Neural cell (in vitro differentiated cells): ENCODE data around the gene IREB2. TPM values are rescaled to one million over a fixed set of nuclear protein-coding genes. Genes with fewer than 3 reads are reported as not detected.

Source experiments
- polyA plus RNA-seq: library from polyadenylated mRNA; depleted of rRNA; stranded (reverse); fragments of >200 nt; gene quantifications from 2 replicates; pipeline ENCODE4 v1.2.3, GENCODE V29; 2014

IREB2 gene
- polyA plus RNA-seq, 1 donor from 2014 or later = 45.5 TPM

Other genes starting within 250 kb of the IREB2 start
- 0.04 and 0.32 TPM in 2 replicates for gene ACSBG1, start 203.7 kb upstream of the IREB2 start, polyA plus RNA-seq
- 0.66 TPM in 1 of 2 replicates, not detected in the other for gene DNAJA4, start 173.7 kb upstream of the IREB2 start, polyA plus RNA-seq
- 160 and 170 TPM in 2 replicates for gene SKIC8, start 138.6 kb upstream of the IREB2 start, polyA plus RNA-seq
- gene CRABP1, start 97.9 kb upstream of the IREB2 start, polyA plus RNA-seq = 7.0 and 8.7 TPM in 2 replicates
- not detected in 2 replicates for gene HYKK, start 69.4 kb downstream of the IREB2 start, polyA plus RNA-seq
- 357 and 421 TPM in 2 replicates for gene PSMA4, start 102.2 kb downstream of the IREB2 start, polyA plus RNA-seq
- gene CHRNA5, start 127.3 kb downstream of the IREB2 start, polyA plus RNA-seq = 4.6 and 6.8 TPM in 2 replicates
- 2.4 TPM in 2 replicates for gene CHRNA3, start 182.8 kb downstream of the IREB2 start, polyA plus RNA-seq
- gene CHRNB4, start 203.0 kb downstream of the IREB2 start, polyA plus RNA-seq = not detected in 2 replicates